ENCODE data around the gene ATAD3C.
"Not testable (repeated sequence)": the region's sequence is repeated elsewhere in the genome, so short reads cannot be mapped to it uniquely, and the experiment has no call there.

The ATAD3C gene

GRCh38 chr1:1415751-1416150 is 33.7 kb upstream of the ATAD3C start:
- no peak for TF ChIP-seq MYC (IDR thresholded peaks at IDR 0.05; ENCODE audit: low read depth, low read length)
- no peak for TF ChIP-seq POLR2A (IDR thresholded peaks at IDR 0.05; ENCODE audit: extremely low read depth, insufficient read length)
- TF ChIP-seq CTCF (IDR thresholded peaks at IDR 0.05; ENCODE audit: low read depth, low read length), result no peak
- no peak for TF ChIP-seq MAX (IDR thresholded peaks at IDR 0.05; ENCODE audit: low read depth, low read length)
- H3K4me3 ChIP-seq (ENCODE audit: low read depth, low read length), result no peak overlapping the region
- DNase-seq (ENCODE audit: low read depth), result no peak

GRCh38 chr1:1417396-1417795 is 32.1 kb upstream of the ATAD3C start:
- H3K4me3 ChIP-seq (ENCODE audit: low read depth, low read length); DNase-seq (ENCODE audit: low read depth): not testable (repeated sequence)

GRCh38 chr1:1417825-1418463 is 31.5 kb upstream of the ATAD3C start:
- not testable (repeated sequence) for DNase-seq (ENCODE audit: low read depth)

GRCh38 chr1:1418464-1419362 is 30.8 kb upstream of the ATAD3C start:
- DNase-seq (ENCODE audit: low read depth), result no peak
- TF ChIP-seq CTCF (IDR thresholded peaks at IDR 0.05; ENCODE audit: low read depth, low read length) (no peak), MYC (IDR thresholded peaks at IDR 0.05; ENCODE audit: low read depth, low read length) (no peak), MAX (IDR thresholded peaks at IDR 0.05; ENCODE audit: low read depth, low read length) (no peak), POLR2A (IDR thresholded peaks at IDR 0.05; ENCODE audit: extremely low read depth, insufficient read length) (no peak)
- H3K4me3 ChIP-seq (ENCODE audit: low read depth, low read length), result no peak overlapping the region

More at GRCh38 chr1:1417825-1418463, 31.5 kb upstream of the ATAD3C start:
- H3K4me3 ChIP-seq (ENCODE audit: low read depth, low read length), result not testable (repeated sequence)

- no peak for TF ChIP-seq POLR2A (IDR thresholded peaks at IDR 0.05; ENCODE audit: extremely low read depth, insufficient read length)
- TF ChIP-seq MYC (IDR thresholded peaks at IDR 0.05; ENCODE audit: low read depth, low read length), result no peak
- no peak for TF ChIP-seq MAX (IDR thresholded peaks at IDR 0.05; ENCODE audit: low read depth, low read length)
- TF ChIP-seq CTCF (IDR thresholded peaks at IDR 0.05; ENCODE audit: low read depth, low read length), result no peak
- no peak overlapping the region for H3K4me3 ChIP-seq (ENCODE audit: low read depth, low read length)
- DNase-seq (ENCODE audit: low read depth), result no peak
These were observed 30.1 kb upstream of the ATAD3C start for GRCh38 chr1:1419363-1419812.

- TF ChIP-seq POLR2A (IDR thresholded peaks at IDR 0.05; ENCODE audit: extremely low read depth, insufficient read length) (no peak), MYC (IDR thresholded peaks at IDR 0.05; ENCODE audit: low read depth, low read length) (no peak), CTCF (IDR thresholded peaks at IDR 0.05; ENCODE audit: low read depth, low read length) (no peak), MAX (IDR thresholded peaks at IDR 0.05; ENCODE audit: low read depth, low read length) (no peak)
- no peak for DNase-seq (ENCODE audit: low read depth)
- no peak overlapping the region for H3K4me3 ChIP-seq (ENCODE audit: low read depth, low read length)
These were observed 29.5 kb upstream of the ATAD3C start for GRCh38 chr1:1419813-1420653.
